SU-DHL-6 (cell line): ENCODE results near the gene STRADA.

ENCODE experiments used
- CTCF ChIP-seq: fragments of 200-600 bp; sonication (generic); IDR thresholded peaks from one replicate; pipeline ENCODE4 v1.5.1; 2017; ENCODE audit warnings: antibody characterized with exemption, mild to moderate bottlenecking, low read length, moderate library complexity; ENCODE audit not compliant: insufficient read depth, poor library complexity, severe bottlenecking
- EZH2phosphoT487 ChIP-seq: fragments of 200-600 bp; sonication (generic), shearing (Covaris generic); conservative IDR thresholded peaks from 2 replicates; pipeline ENCODE4 v1.6.1; 2018; ENCODE audit warnings: mild to moderate bottlenecking, antibody characterized with exemption, low read length, moderate library complexity, mixed read lengths

GRCh38 chr17:63701456-63701820 is 40.2 kb downstream of the STRADA start:
- TF ChIP-seq CTCF: no peak
- TF ChIP-seq EZH2phosphoT487: no peak
